ENCODE results near the gene MTIF2.
A peak's percentile ranks its signal among the peaks of the same experiment; 100 is the strongest.
"Not testable (repeated sequence)": the region's sequence is repeated elsewhere in the genome, so short reads cannot be mapped to it uniquely, and the experiment has no call there.

Gene MTIF2

GRCh38 chr2:55268907-55269644 lies at the start of gene MTIF2:
TSS of gene MTIF2 (minus strand) at chr2:55269231. CDS start at chr2:55263858, 5,373 bp downstream.
- peak; percentile 88 for DNase-seq

- DNase-seq: no peak
Observed at GRCh38 chr2:55314985-55315384, 46.0 kb upstream of the MTIF2 start.

- no peak for DNase-seq
Observed at GRCh38 chr2:55311444-55311870, 42.4 kb upstream of the MTIF2 start.

- no peak for DNase-seq
Observed at GRCh38 chr2:55309446-55309845, 40.4 kb upstream of the MTIF2 start.

GRCh38 chr2:55302241-55302640 lies 33.2 kb upstream of the MTIF2 start:
- DNase-seq: no peak

GRCh38 chr2:55301277-55301676 lies 32.2 kb upstream of the MTIF2 start:
- no peak for DNase-seq

GRCh38 chr2:55296393-55296792 lies 27.4 kb upstream of the MTIF2 start:
- no peak for DNase-seq

- no peak for DNase-seq
Observed at GRCh38 chr2:55283083-55283482, 14.1 kb upstream of the MTIF2 start.

- DNase-seq: peak; percentile 87
Observed at GRCh38 chr2:55282110-55282917, 13.3 kb upstream of the MTIF2 start.

GRCh38 chr2:55280851-55281546 lies 12.0 kb upstream of the MTIF2 start:
- not testable (repeated sequence) for DNase-seq

GRCh38 chr2:55279859-55280424 lies 10.9 kb upstream of the MTIF2 start:
- not testable (repeated sequence) for DNase-seq

GRCh38 chr2:55279214-55279835 lies 10.3 kb upstream of the MTIF2 start:
- DNase-seq: not testable (repeated sequence)

- no peak for DNase-seq
Observed at GRCh38 chr2:55277310-55277709, 8.3 kb upstream of the MTIF2 start.

GRCh38 chr2:55274346-55274745 lies 5.3 kb upstream of the MTIF2 start:
- not testable (repeated sequence) for DNase-seq

- DNase-seq: no peak
Observed at GRCh38 chr2:55269645-55269990, 587 bp upstream of the MTIF2 start.

- DNase-seq: no peak
Observed at GRCh38 chr2:55268288-55268906, 634 bp downstream of the MTIF2 start.

- not testable (repeated sequence) for DNase-seq
Observed at GRCh38 chr2:55259586-55259985, 9.4 kb downstream of the MTIF2 start.

GRCh38 chr2:55252832-55253231 lies 16.2 kb downstream of the MTIF2 start:
- DNase-seq: no peak

GRCh38 chr2:55247025-55247424 lies 22.0 kb downstream of the MTIF2 start:
- DNase-seq: no peak

- no peak for DNase-seq
Observed at GRCh38 chr2:55245411-55245810, 23.6 kb downstream of the MTIF2 start.

- DNase-seq: no peak
Observed at GRCh38 chr2:55242617-55243016, 26.4 kb downstream of the MTIF2 start.

GRCh38 chr2:55241582-55241981 lies 27.4 kb downstream of the MTIF2 start:
- DNase-seq: not testable (repeated sequence)

Measured in CD4-positive, alpha-beta T cell treated with Interferon gamma for 1 hour (primary cell).